Measurements from ENCODE around the gene MAD1L1.

- TF ChIP-seq, protein P1, sequence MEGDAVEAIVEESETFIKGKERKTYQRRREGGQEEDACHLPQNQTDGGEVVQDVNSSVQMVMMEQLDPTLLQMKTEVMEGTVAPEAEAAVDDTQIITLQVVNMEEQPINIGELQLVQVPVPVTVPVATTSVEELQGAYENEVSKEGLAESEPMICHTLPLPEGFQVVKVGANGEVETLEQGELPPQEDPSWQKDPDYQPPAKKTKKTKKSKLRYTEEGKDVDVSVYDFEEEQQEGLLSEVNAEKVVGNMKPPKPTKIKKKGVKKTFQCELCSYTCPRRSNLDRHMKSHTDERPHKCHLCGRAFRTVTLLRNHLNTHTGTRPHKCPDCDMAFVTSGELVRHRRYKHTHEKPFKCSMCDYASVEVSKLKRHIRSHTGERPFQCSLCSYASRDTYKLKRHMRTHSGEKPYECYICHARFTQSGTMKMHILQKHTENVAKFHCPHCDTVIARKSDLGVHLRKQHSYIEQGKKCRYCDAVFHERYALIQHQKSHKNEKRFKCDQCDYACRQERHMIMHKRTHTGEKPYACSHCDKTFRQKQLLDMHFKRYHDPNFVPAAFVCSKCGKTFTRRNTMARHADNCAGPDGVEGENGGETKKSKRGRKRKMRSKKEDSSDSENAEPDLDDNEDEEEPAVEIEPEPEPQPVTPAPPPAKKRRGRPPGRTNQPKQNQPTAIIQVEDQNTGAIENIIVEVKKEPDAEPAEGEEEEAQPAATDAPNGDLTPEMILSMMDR (conservative IDR thresholded peaks at IDR 0.05): no peak
- no peak for TF ChIP-seq EZH2 (IDR thresholded peaks at IDR 0.05; ENCODE audit: low read depth)
These were observed 7.8 kb downstream of the MAD1L1 start for GRCh38 chr7:2224934-2225333.

All from PC-9 (cell line).